GM19035 (cell line): ENCODE data around the gene ANGPTL3.
"Not testable (repeated sequence)": the region's sequence is repeated elsewhere in the genome, so short reads cannot be mapped to it uniquely, and the experiment has no call there.

Source experiments
- ATAC-seq: cut with Tn5 transposase; IDR thresholded peaks from one replicate; pipeline ENCODE4 v1.9.1; 2021; ENCODE audit not compliant: unreplicated experiment

The ANGPTL3 gene, protein sequence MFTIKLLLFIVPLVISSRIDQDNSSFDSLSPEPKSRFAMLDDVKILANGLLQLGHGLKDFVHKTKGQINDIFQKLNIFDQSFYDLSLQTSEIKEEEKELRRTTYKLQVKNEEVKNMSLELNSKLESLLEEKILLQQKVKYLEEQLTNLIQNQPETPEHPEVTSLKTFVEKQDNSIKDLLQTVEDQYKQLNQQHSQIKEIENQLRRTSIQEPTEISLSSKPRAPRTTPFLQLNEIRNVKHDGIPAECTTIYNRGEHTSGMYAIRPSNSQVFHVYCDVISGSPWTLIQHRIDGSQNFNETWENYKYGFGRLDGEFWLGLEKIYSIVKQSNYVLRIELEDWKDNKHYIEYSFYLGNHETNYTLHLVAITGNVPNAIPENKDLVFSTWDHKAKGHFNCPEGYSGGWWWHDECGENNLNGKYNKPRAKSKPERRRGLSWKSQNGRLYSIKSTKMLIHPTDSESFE

GRCh38 chr1:62597281-62597680, at the start of gene ANGPTL3:
Gene ANGPTL3 (plus strand): TSS chr1:62597520. CDS start chr1:62597567, 47 bp downstream.
- ATAC-seq = no peak

GRCh38 chr1:62561306-62561705, 36.0 kb upstream of the ANGPTL3 start:
- ATAC-seq = no peak

DNA sequence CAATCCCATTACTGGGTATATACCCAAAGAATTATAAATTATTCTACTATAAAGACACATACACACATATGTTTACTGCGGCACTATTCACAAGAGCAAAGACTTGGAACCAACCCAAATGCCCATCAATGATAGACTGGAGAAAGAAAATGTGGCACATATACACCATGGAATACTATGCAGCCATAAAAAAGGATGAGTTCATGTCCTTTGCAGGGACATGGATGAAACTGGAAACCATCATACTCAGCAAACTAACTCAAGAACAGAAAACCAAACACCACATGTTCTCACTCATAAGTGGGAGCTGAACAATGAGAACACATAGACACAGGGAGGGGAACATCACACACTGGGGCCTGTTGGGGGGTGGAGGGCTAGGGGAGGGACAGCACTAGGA, 30.1 kb upstream of the ANGPTL3 start:
- not testable (repeated sequence) for ATAC-seq

DNA sequence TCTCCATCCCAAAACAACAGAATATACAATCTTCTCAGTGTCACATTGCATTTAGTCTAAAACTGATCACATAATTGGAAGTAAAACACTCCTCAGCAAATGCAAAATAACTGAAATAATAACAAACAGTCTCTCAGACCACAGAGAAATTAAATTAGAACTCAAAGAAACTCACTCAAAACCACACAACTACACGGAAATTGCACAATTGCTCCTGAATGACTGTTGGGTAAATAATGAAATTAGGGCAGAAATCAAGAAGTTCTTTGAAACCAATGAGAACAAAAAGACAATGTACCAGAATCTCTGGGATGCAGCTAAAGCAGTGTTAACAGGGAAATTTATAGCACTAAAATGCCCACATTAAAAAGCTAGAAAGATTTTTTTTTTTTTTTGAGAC, 29.4 kb upstream of the ANGPTL3 start:
- ATAC-seq = not testable (repeated sequence)

DNA sequence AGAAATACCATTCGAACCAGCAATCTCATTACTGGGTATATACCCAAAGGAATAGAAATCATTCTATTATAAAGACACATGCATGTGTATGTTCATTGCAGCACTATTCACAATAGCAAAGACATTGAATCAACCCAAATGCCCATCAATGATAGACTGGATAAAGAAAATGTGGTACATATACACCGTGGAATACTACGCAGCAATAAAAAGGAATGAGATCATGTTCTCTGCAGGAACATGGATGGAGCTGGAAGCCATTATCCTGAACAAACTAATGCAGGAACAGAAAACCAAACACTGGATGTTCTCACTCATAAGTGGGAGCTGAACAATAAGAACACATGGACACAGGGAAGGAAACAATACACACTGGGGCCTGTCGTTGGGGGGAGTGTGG, 25.8 kb upstream of the ANGPTL3 start:
- ATAC-seq = not testable (repeated sequence)

DNA sequence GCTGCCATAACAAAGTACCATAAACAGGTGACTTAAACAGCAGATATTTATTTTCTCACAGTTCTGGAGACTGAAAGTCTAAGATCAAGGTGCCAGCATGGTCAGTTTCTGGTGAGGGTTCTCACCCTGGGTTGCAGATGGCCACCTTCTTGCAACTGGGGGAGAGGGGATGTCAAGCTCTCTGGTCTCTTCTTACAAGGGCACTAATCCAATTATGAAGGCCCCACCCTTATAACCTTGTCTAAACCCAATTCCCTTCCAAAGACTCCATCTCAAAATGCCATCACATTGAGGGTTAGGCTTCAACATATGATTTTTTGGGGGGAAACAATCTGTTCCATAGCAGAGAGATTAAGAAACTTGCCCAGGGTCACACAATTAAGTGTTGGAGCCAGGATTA, 24.8 kb upstream of the ANGPTL3 start:
- no peak for ATAC-seq

GRCh38 chr1:62573675-62574074, 23.6 kb upstream of the ANGPTL3 start:
- ATAC-seq = no peak

DNA sequence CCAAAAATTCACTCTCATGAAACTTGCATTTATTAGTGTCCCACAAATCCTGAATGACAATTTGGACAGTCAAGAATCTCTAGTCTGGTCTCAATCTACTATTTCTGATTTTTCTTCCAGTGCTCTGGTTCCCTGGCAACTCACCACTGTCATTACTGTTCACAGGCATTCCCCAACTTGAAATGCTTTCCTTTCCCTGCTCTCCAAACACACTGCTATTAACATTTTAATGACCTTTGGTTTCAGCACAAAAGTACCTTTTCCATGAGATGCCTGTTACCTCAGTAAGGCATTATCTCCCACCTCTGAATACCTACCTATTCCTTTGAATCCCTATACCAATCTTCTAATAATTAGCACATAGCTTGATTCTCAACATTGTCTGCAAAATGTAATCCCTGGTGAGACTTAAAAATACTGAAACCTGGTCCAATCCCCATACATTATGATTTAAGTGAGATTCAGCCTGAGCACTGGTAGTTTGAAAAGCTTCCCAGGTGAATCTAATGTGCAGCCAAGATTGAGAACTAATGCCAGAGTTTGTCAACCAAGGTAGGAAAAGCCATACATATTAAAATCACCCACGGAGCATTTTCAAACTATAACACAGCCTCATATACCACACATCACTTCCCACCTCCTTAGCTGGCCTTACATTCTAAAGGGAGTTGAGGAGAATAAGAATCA, 11.7 kb upstream of the ANGPTL3 start:
- ATAC-seq = no peak

DNA sequence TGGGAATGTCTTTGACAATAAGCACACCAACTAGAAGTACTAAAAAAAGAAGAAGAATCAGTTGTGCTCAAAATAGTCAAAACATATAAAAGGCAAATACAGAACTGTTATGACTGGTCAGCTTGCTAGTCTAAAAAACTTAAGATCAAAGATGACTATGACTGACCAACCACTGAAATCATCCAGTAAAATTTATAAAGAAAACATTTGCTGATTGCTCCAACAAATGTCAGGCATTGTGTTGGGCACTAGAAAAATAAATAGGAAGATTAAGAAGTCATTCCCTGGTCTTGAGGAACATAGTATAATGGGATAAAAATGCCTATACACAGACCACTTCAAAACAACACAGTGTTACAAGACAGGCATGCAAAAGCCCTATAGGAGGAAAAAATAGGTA, 9.3 kb upstream of the ANGPTL3 start:
- ATAC-seq = no peak

- ATAC-seq = no peak
Observed at GRCh38 chr1:62589321-62589720, 8.0 kb upstream of the ANGPTL3 start.

- ATAC-seq = no peak
Observed at GRCh38 chr1:62590255-62590969, 6.9 kb upstream of the ANGPTL3 start.

DNA sequence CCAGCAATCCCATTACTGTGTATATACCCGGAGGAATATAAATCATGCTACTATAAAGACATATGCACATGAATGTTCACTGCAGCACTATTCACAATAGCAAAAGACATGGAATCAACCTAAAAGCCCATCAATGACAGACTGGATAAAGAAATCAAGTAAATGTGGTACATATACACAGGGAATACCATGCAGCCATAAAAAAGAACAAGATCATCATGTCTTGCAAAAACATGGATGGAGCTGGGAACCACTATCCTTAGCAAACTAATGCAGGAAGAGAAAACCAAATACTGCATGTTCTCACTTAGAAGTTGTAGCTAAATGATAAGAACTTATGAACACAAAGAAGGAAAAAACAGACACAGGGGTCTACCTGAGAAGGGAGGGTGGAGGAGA, 6.4 kb upstream of the ANGPTL3 start:
- ATAC-seq = no peak

- no peak for ATAC-seq
Observed at GRCh38 chr1:62593825-62594394, 3.4 kb upstream of the ANGPTL3 start.

- no peak for ATAC-seq
Observed at GRCh38 chr1:62595647-62596046, 1.7 kb upstream of the ANGPTL3 start.

- ATAC-seq = no peak
Observed at GRCh38 chr1:62599044-62599443, 1.7 kb downstream of the ANGPTL3 start.

GRCh38 chr1:62601457-62601856, 4.1 kb downstream of the ANGPTL3 start:
- no peak for ATAC-seq

- ATAC-seq = no peak
Observed at GRCh38 chr1:62608905-62609304, 11.6 kb downstream of the ANGPTL3 start.

DNA sequence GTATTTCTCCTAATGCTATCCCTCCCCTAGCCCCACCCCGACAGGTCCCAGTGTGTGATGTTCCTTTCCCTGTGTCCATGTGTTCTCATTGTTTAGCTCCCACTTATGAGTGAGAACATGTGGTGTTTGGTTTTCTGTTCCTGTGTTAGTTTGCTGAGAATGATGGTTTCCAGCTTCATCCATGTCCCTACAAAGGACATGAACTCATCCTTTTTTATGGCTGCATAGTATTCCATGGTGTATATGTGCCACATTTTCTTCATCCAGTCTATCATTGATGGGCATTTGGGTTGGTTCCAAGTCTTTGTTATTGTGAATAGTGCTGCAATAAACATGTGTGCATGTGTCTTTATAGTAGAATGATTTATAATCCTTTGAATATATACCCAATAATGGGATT, 13.3 kb downstream of the ANGPTL3 start:
- ATAC-seq = not testable (repeated sequence)

DNA sequence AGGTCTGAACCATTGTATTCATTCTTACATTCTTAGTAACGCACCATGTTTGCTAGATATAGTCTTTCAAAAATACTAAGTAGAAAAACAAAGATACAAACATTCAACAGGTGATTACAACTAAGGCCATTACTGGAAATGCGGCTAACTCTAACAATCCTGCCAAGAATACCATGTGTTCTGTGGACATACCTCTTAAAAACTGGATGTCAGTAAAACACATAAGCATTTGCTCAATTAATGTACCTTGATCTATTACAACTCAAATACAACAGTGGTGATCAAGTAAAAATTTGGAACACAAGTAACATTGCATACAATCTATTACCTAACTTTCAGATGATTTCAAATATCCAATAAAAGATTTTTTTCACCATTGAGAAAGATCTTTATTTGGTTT, 15.4 kb downstream of the ANGPTL3 start:
- ATAC-seq = no peak

DNA sequence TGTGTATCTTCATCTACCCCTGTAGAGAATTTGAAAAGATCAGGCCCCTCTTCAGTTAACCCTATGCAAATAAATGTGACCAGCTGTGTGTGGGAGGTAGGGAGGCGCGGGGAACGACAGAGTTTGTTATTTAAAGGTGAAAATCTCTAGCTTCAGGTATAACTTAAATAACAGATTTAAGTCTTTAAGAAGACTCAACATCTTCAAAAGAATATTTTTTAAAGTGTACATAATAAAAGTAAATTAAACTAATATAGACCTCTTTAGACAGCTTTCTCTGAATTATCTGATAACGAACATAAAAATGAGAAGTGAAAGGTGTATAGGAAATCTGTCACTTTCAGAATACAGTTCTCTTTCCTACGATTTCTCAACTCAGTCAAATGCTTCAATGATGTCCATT, 16.0 kb downstream of the ANGPTL3 start:
- peak; percentile 90 for ATAC-seq

DNA sequence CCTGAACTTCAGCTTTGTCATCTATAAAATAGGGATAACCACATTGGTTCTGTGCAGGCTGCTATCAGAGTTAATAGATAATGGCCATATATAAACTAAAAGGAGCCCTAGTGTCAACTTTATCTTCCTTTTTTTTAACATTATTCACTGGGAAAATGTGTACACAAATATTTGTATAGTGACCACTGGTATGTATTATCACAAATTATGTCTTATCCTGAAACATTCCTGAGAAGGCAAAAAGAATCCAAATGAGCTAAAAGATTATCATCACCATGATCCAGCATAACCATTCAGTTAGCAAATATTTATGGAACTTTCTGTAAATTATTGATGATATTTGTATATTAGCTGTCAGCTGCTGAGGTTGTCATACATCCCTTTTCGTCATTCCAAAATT, 16.6 kb downstream of the ANGPTL3 start:
- ATAC-seq = no peak
